HG02943 (cell line): ENCODE results near the gene PXMP4.

Source experiments
- ATAC-seq: cut with Tn5 transposase; IDR thresholded peaks from one replicate; pipeline ENCODE4 v1.9.1; 2021; ENCODE audit warnings: mild to moderate bottlenecking, low read depth, moderate library complexity; ENCODE audit not compliant: unreplicated experiment

PXMP4 gene

GRCh38 chr20:33686100-33686983 is 33.8 kb downstream of the PXMP4 start, which contains the start of gene E2F1:
Gene E2F1 (minus strand): TSS chr20:33686385. CDS start chr20:33686264, 121 bp downstream.
- peak; percentile 71 for ATAC-seq

- peak; percentile 45 for ATAC-seq
Measured at GRCh38 chr20:33685328-33686099, 34.6 kb downstream of the PXMP4 start.

DNA sequence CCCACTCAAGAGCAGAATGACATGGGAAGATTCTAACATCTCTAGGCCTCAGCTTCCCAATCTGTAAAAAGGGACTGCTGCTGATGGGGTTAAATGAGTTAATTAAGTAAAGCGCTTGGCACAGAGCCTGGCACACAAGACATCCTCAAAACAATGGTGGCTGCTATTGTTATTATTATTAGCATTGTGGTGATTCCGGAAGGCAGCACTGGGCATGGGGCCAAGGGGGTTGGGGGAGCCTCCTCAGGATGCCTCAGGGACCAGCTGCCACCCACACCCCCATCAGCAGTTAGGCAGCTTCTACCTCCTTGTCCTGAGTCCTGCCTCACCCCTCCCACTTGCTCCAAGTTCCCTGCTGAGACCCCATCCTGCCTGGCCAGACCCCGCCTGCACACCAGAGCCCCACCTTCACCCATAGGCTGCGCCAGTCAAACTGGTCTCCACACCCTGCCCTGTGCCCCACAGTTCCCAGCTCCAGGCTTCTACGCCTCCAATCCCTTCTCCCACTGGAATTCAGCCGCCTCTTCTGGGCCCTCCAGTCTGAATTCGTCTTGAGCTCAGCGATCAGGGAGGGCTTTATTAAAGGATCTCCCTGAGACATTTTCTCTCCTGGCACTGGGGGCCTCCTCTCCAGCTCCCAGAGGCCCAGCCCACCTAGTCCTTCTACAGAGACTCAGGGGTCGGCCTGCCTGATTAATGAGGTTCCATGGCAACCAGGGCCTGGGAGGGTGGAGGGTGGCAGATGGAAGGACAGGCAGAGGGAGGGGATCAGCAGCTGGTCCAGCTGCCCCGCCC is 35.4 kb downstream of the PXMP4 start:
- ATAC-seq = no peak

DNA sequence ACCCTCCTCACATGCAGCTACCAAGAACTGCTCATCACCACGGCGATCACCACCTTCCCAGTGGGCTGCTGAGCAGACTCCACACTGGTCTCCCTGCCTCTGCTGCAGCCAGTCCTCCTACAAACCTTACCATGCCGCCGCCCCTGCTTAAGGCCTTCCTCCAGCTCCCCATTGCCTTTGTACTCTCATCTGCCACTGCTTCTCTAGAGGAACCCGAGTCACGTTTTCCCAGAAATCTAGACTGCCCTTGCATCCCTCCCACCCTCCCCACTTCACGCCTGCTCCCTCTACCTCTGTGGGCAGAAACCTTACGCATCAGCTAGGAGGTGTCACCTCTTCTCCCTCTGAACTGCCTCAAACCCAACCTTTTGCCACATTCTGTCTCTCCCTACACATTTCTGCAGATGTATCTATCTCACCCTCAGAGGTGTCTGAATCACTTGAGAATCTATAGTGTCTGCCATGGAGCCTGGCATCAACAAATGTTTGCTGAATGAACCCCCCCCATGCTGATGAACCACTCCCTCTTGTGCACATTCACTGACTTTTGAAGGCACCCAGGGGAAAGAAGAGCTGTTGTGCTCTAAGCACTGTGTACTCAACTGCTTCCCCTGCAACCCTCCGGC is 38.3 kb downstream of the PXMP4 start:
- ATAC-seq = no peak

DNA sequence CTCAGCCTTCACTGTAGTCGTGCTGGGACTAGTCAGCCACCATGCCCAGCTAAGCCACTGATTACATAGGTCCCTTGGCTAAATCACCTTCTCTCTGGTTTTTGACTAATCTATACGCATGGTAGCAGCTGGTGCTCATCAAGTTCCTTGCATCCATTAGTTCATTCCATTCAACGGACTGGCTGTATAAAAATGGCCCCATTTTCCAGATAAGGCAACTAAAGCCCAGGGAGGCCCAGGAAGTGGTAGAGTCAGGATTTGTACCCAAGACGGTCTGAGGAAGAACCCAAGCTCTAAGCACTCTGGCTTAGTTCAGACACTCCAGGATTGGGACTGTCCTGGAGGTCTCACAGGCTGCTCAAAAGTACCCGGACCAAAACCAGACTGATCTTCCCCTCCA is 38.8 kb downstream of the PXMP4 start:
- ATAC-seq = no peak

DNA sequence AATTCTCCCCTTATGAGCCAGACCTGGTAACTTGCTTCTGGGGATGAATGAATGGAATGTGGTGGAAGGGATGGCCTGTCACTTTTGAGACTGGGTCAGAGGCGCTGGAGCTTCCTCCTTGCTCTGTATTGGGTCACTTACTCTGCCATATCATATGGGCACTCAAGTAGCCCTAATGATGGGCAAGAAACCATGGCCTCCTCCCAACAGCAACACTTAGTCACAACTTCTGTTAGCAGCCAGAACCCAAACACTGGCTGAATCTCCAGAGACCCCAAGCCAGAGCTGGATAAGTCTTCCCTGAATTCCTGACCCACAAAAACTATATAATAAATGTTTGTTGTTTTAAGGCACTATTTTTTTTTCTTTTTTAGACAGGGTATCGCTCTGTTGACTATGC is 39.4 kb downstream of the PXMP4 start:
- ATAC-seq = no peak

DNA sequence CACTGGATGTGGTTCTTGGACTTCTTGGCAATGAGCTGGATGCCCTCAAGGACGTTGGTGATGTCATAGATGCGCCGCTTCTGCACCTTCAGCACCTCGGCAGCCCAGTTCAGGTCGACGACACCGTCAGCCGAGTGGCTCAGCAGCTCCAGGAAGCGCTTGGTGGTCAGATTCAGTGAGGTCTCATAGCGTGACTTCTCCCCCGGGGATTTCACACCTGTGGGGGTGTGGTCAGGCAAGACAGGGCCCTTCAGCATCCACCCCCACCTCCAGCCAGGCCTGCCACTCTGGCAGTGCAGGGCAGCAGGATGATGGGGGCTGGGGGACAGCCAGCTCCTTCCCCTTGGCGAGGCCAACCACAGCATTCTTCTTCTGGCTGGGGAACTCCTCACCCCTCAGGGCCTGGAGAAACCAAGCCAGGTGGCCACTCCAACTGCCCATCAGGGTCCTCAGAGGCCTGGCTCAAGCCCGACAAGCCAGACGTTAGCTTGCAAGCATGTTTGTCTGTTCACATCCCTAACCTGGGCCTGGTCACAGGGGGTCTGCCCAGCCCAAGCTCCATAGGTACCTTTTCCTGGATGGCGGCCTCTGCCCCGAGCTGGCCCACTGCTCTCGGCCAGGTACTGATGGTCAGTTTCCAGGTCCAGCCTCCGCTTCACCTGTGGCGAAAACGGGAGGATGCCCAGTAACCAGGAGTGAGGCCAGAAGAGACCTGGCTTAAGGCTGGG is 40.2 kb downstream of the PXMP4 start:
- no peak for ATAC-seq

GRCh38 chr20:33677991-33678702 is 42.0 kb downstream of the PXMP4 start:
- no peak for ATAC-seq

DNA sequence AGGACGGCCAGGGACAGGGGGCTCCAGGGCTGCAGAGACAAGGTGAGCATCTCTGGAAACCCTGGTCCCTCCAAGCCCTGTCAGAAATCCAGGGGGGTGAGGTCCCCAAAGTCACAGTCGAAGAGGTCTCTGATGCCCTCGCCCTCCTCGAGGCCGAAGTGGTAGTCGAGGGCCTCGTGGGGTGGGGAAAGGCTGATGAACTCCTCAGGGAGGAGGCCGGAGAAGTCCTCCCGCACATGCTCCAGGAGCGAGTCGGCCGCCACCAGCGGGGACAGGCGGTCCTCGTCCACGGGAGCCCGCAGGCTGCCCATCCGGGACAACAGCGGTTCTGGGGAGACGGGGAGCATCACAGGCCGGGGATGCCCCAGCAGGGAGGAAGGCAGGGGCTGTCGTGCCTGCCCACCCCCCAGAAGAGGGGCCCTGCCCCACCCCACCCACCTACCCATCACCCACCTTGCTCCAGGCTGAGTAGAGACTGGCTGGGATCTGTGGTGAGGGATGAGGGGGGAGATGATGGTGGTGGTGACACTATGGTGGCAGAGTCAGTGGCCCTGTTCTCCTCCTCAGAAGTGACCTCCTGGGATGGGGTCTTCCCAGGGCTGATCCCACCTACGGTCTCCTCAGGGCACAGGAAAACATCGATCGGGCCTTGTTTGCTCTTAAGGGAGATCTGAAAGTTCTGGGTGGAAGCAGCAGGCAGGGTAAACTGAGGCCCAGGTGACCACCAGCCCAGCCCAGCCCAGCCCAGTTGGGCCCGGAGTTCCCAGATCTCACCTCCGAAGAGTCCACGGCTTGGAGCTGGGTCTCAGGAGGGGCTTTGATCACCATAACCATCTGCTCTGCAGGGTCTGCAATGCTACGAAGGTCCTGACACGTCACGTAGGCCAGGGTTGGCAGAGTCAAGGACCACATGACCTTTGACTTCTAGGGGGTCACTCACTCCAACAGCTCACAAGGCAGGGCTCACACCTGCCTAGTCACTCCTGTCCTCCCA is 43.2 kb downstream of the PXMP4 start:
- ATAC-seq = no peak

DNA sequence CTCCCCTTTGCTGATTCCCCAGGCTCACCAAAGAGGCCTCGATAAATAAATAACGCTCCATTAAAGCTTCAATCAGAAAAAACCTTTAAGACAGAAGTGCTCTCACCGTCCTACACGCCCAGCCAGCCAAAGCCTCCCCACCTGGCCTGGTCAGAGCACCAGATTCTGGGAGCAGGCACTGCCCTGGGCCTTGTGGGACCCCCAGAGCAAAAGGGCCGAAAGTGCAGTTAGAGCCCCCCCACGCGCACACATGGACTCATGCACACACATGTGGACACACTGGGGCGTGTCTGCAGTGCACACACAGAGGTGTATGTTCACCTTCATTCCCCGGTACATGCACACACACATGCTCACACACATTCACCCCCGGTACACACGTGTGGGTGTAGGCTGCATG is 44.0 kb downstream of the PXMP4 start:
- no peak for ATAC-seq

- ATAC-seq = no peak
Measured at GRCh38 chr20:33675136-33675959, 44.8 kb downstream of the PXMP4 start.

DNA sequence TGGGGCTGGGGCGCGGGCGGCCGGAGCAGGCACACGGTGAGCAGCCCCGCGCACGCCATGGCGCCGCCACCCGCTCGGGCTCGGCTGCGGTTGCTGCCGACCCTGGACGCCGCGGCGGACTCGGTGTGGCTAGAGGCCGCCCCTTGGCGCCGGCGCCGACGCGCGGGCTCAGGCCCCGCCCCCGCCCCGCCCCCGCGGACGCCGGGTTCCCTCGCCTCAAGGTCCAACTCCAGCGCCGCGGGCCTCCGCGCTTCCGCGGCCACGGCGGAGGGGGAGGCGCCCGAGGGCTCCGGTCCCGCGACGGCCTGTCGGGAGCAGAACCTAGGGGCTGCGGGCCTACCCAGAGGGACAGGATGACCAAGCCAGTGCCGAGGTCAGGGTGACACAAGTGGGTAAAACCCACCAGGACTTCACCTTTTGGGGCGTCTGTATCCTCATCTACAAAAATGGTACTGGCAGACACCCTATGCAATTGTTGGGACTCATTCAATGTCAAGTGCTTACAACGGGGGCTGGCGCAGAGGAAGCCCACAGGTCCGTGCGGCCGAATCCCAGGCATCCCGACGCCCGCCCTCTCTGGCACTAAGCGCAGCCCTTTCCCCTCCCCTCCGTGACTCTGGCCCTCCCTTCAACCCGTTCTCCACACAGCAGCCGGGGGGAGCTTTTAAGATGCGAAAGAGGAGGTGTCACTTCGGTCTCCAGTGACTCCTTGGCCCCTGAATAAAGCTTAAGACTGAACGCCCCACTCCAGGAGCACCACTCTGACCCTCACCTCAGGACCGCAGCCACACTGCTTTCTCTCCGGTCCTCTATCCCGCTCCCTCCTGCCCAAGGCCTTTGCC is 45.6 kb downstream of the PXMP4 start, which contains the start of gene NECAB3:
Gene NECAB3 (minus strand): TSS at position 135 of the 842 bp plus-strand sequence. CDS start 76 bp downstream, at position 59.
- ATAC-seq = no peak

GRCh38 chr20:33673410-33674293 is 46.5 kb downstream of the PXMP4 start:
- no peak for ATAC-seq

- no peak for ATAC-seq
Measured at GRCh38 chr20:33673114-33673409, 47.0 kb downstream of the PXMP4 start.

DNA sequence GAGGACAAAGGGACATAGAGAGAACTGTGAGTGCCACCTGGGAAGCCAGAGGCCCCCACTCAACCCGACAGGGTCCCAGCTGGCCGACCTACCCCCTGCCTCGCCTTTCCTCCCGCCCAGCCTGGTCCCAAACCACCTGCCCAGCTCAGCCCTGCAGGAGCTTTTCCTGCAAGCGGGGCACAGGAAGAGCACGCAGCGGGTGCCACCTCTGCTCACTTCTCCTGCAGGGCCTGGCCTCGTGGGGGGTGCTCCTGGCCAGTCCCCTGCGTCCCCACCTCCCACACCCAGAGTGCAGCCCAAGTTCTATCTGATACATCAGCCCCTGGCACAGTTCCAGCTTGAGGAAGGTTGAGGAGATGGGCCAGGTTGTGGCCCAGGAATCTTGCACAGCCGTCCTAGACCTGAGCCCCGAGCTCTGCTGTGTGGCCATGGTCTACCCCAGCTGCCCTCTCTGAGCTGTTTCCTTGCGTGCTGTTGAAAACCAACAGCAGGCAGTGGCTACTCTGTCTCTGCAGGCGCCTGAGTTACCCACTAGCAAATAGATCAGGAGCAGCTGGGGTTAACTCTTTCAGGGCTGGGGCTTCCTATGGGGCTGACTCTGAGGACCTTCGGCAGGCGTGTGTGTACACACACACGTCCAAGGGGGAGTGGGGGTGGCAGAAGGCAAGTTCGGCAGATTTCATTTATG is 47.5 kb downstream of the PXMP4 start:
- no peak for ATAC-seq
